ENCODE results near the gene SMCO3. TPM values are rescaled to one million over a fixed set of nuclear protein-coding genes. Genes with fewer than 3 reads are reported as not detected.
A peak's percentile ranks its signal among the peaks of the same experiment; 100 is the strongest.

SMCO3 gene
- total and polyA plus RNA-seq, 2 of the 8 experiments (the other 6 are each of a cell fraction or from before 2014, with no cell fraction given): not detected

- FAIRE-seq (no peak), DNase-seq (ENCODE audit: low read depth in 1 of 2, low spot score in 2 of 2) (no peak)
- no peak overlapping the region for H2BK12ac ChIP-seq (ENCODE audit: low read depth, low read length)
- no peak overlapping the region for H2BK120ac ChIP-seq (replicated peaks; ENCODE audit: low read depth, low read length)
- no peak overlapping the region for H4K5ac ChIP-seq (ENCODE audit: insufficient read length, low read depth, low read length)
- no peak overlapping the region for H2BK15ac ChIP-seq (ENCODE audit: low read length)
- H3K79me1 ChIP-seq (ENCODE audit: low read depth, low read length): no peaks in the 10 kb centered on the region
- peaks cover 4% of the 10 kb centered on the region; the same call in 1 of the 2 replicates for H3K23me2 ChIP-seq (ENCODE audit: low read depth, low read length)
- H3K36me3 ChIP-seq (ENCODE audit: control insufficient read depth in 2 of 4, insufficient read depth in 4 of 4, low read length in 3 of 4): peaks cover 3 to 13% (median 5%) of the 10 kb centered on the region in 4 experiments
- peak overlapping the region; percentile 66 to 98 (median 96) for H3K4me3 ChIP-seq (ENCODE audit: extremely low read depth in 1 of 4, insufficient read depth in 2 of 4, low read depth in 3 of 4, low read length in 4 of 4)
- H3K4ac ChIP-seq (replicated peaks; ENCODE audit: insufficient read length, low read depth, low read length): no peak overlapping the region
- no peak overlapping the region for H4K91ac ChIP-seq (replicated peaks; ENCODE audit: insufficient read length, low read length)
- H3K9ac ChIP-seq (replicated peaks in 1 of 4; ENCODE audit: extremely low read depth in 1 of 4, low read depth in 3 of 4, low read length in 3 of 4): peak overlapping the region; percentile 61 to 97 (median 66)
- TF ChIP-seq YY1 (IDR thresholded peaks at IDR 0.05; ENCODE audit: low read depth, low read length) (no peak), RFX5 (IDR thresholded peaks at IDR 0.05; ENCODE audit: borderline replicate concordance, low read depth, low read length) (no peak), PHF8 (conservative IDR thresholded peaks at IDR 0.05; ENCODE audit: low read depth, low read length) (peak; percentile 13; the same call in 1 of the 2 replicates), NRF1 (IDR thresholded peaks at IDR 0.05; ENCODE audit: low read depth, low read length) (no peak)
- ChIA-PET CTCF (ENCODE audit: partially characterized antibody) (interaction anchor here (0.6 to 2.2 kb wide), 8 partner anchors 10 to 541 kb away, joined by 3 to 6 read pairs (median 4); partner anchors contain the start of gene SMCO3), POLR2A (ENCODE audit: partially characterized antibody) (interaction anchor here (0.6 to 6.5 kb wide), 14 partner anchors 11 to 81 kb away, joined by 3 to 68 read pairs (median 4); a partner anchor contains a TSS)
- no peak overlapping the region for H3K18ac ChIP-seq (ENCODE audit: extremely low read depth, low read length)
- H3K14ac ChIP-seq (ENCODE audit: insufficient read length): no peak overlapping the region
- 3 to 100% methylated on average over 2 to 12 of the region's 12 CpGs for WGBS, 2 experiments (ENCODE audit: extremely low coverage in 1 of 2, insufficient coverage in 1 of 2, insufficient read length in 1 of 2, insufficient replicate concordance in 2 of 2, low coverage in 1 of 2, low lambda C conversion rate in 2 of 2, missing lambda C conversion rate in 1 of 2)
- H3K23ac ChIP-seq (ENCODE audit: insufficient read length): no peak overlapping the region
- peaks cover 0 to 2% of the 10 kb centered on the region in 2 experiments for H4K20me1 ChIP-seq (replicated peaks in 1 of 2; ENCODE audit: control insufficient read depth in 1 of 2, insufficient read depth in 2 of 2, low read length in 2 of 2)
- H3K56ac ChIP-seq (replicated peaks; ENCODE audit: insufficient read length, low read depth, low read length): peak overlapping the region; percentile 60
- H2AFZ ChIP-seq (ENCODE audit: low read length): peak overlapping the region; percentile 85
- H3K4me2 ChIP-seq (ENCODE audit: insufficient read depth in 1 of 2, low read depth in 2 of 2, low read length in 2 of 2): peak overlapping the region; percentile 74 to 82
- H3K27me3 ChIP-seq (replicated peaks in 1 of 4; ENCODE audit: control insufficient read depth in 3 of 4, extremely low read depth in 1 of 4, insufficient read depth in 3 of 4, low read length in 3 of 4): no peaks in the 10 kb centered on the region
- peak overlapping the region; percentile 35; the same call in 1 of the 2 replicates for H3K27ac ChIP-seq (ENCODE audit: low read depth, low read length)
- H2BK5ac ChIP-seq (ENCODE audit: low read depth, low read length): 0 out of 2 replicates have a peak overlapping the region, but pooled peaks have one; percentile 45
- no peak overlapping the region for H4K8ac ChIP-seq (ENCODE audit: extremely low read depth, insufficient read depth, low read length)
- no peak overlapping the region for H2BK20ac ChIP-seq (ENCODE audit: low read length)
- H3K9me3 ChIP-seq (ENCODE audit: insufficient read depth in 2 of 2, low read depth in 1 of 2, low read length in 1 of 2): no peaks in the 10 kb centered on the region
- H2AK5ac ChIP-seq (ENCODE audit: low read depth, low read length): no peak overlapping the region
- peaks cover 0 to 2% (median 0%) of the 10 kb centered on the region in 4 experiments; a peak in 3 of 7 replicates for H3K4me1 ChIP-seq (replicated peaks in 1 of 4; ENCODE audit: control insufficient read depth in 3 of 4, insufficient read depth in 4 of 4, low read length in 3 of 4)
- peaks cover 8 to 45% of the 10 kb centered on the region in 2 experiments; a peak in 3 of 4 replicates for H3K79me2 ChIP-seq (ENCODE audit: control insufficient read depth in 1 of 2, insufficient read depth in 2 of 2, low read length in 2 of 2)
Measured at GRCh38 chr12:14803830-14804160, 10.2 kb downstream of the SMCO3 start.

Measured in H1 (cell line).